SK-N-SH treated with all-trans-retinoic acid at 6 μM for 48 hours (cell line): ENCODE results near the gene TMEM163.

Experiments
- TOX ChIP-seq: fragments of 250-450 bp; sonication (Bioruptor Pico); IDR thresholded peaks from 2 replicates; pipeline ENCODE4 v1.8.0; 2021; ENCODE audit warnings: mild to moderate bottlenecking, moderate library complexity, borderline replicate concordance
- TF ChIP-seq, protein P1 (sequence below): fragments of 250-450 bp; sonication (Bioruptor Pico); IDR thresholded peaks from 2 replicates; pipeline ENCODE4 v1.5.1; 2020; ENCODE audit warnings: low read depth, mild to moderate bottlenecking, moderate library complexity
- TF ChIP-seq, protein P2 (sequence below): fragments of 250-450 bp; sonication (Bioruptor Pico); IDR thresholded peaks from 2 replicates; pipeline ENCODE4 v1.8.0; 2021; ENCODE audit warnings: low read depth, mild to moderate bottlenecking, moderate library complexity, borderline replicate concordance

DNA sequence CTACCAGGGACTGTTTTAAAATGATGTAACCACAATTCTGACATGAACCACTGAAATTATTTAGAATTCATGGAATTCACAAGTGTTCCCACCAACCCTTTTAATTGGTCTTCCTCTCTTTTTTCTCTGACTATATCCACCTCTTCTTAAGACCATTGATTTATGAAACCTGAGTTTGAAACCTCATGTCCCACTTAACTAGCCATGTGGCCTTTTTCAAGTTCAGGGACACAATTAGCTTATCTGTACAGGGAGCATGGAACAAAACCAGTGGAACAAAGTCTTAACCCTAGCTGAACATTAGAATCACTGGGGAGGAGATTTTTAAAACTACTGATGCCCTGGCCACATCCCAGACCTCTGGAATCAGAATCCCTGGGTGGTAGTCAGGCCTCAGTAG, 41.6 kb upstream of the TMEM163 start:
- TF ChIP-seq TOX (CRISPR knock-in tag): no peak
- TF ChIP-seq, protein P1, sequence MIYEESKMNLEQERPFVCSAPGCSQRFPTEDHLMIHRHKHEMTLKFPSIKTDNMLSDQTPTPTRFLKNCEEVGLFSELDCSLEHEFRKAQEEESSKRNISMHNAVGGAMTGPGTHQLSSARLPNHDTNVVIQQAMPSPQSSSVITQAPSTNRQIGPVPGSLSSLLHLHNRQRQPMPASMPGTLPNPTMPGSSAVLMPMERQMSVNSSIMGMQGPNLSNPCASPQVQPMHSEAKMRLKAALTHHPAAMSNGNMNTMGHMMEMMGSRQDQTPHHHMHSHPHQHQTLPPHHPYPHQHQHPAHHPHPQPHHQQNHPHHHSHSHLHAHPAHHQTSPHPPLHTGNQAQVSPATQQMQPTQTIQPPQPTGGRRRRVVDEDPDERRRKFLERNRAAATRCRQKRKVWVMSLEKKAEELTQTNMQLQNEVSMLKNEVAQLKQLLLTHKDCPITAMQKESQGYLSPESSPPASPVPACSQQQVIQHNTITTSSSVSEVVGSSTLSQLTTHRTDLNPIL (CRISPR knock-in tag): no peak
- TF ChIP-seq, protein P2, sequence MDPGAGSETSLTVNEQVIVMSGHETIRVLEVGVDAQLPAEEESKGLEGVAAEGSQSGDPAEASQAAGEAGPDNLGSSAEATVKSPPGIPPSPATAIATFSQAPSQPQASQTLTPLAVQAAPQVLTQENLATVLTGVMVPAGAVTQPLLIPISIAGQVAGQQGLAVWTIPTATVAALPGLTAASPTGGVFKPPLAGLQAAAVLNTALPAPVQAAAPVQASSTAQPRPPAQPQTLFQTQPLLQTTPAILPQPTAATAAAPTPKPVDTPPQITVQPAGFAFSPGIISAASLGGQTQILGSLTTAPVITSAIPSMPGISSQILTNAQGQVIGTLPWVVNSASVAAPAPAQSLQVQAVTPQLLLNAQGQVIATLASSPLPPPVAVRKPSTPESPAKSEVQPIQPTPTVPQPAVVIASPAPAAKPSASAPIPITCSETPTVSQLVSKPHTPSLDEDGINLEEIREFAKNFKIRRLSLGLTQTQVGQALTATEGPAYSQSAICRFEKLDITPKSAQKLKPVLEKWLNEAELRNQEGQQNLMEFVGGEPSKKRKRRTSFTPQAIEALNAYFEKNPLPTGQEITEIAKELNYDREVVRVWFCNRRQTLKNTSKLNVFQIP (CRISPR knock-in tag): no peak
